GM23338 (cell line): ENCODE results near the gene CD14. TPM values are rescaled to one million over a fixed set of nuclear protein-coding genes. Genes with fewer than 3 reads are reported as not detected.
"Not testable (repeated sequence)": the region's sequence is repeated elsewhere in the genome, so short reads cannot be mapped to it uniquely, and the experiment has no call there.

Source experiments
- ATAC-seq: fragments of 200-7000 bp; cut with Tn5 transposase; 3 replicates; pipeline ENCODE4 v1.9.1; 2020
- DNase-seq: peaks from one replicate; pipeline ENCODE4 v3.0.0-alpha.2; 2015; ENCODE audit warnings: low spot score
- H2AFZ ChIP-seq: fragments of 200-600 bp; sonication (generic); 2 replicates; pipeline ENCODE4 v1.8.0; 2016; ENCODE audit warnings: antibody characterized with exemption, mild to moderate bottlenecking, moderate library complexity
- H3F3A ChIP-seq: fragments of 200-600 bp; sonication (generic); replicated peaks from 2 replicates; pipeline ENCODE4 v1.8.0; 2017; ENCODE audit warnings: antibody characterized with exemption, mixed run types, low read depth
- H3K27ac ChIP-seq: fragments of 200-600 bp; sonication (generic); 2 replicates; pipeline ENCODE4 v1.6.1; 2016; ENCODE audit warnings: low read depth
- H3K27me3 ChIP-seq: fragments of 200-600 bp; sonication (generic); 2 replicates; pipeline ENCODE4 v1.8.0; 2016; ENCODE audit warnings: mild to moderate bottlenecking, mixed run types, moderate library complexity; ENCODE audit not compliant: insufficient read depth
- H3K36me3 ChIP-seq: fragments of 200-600 bp; sonication (generic); 2 replicates; pipeline ENCODE4 v1.8.0; 2016; ENCODE audit warnings: mild to moderate bottlenecking; ENCODE audit not compliant: insufficient read depth
- H3K4me1 ChIP-seq: fragments of 200-600 bp; sonication (generic); 2 replicates; pipeline ENCODE4 v1.8.0; 2016; ENCODE audit warnings: mild to moderate bottlenecking, moderate library complexity; ENCODE audit not compliant: insufficient read depth
- H3K4me2 ChIP-seq: fragments of 200-600 bp; sonication (generic); 2 replicates; pipeline ENCODE4 v1.7.1; 2017; ENCODE audit warnings: mixed run types
- H3K4me3 ChIP-seq: fragments of 200-600 bp; sonication (generic); 2 replicates; pipeline ENCODE4 v1.6.1; 2016; ENCODE audit warnings: mixed run types
- H3K79me2 ChIP-seq: fragments of 200-600 bp; sonication (generic); replicated peaks from 2 replicates; pipeline ENCODE4 v1.8.0; 2017; ENCODE audit warnings: mild to moderate bottlenecking; ENCODE audit not compliant: insufficient read depth
- H3K9me2 ChIP-seq: fragments of 200-600 bp; sonication (generic); 2 replicates; pipeline ENCODE4 v1.8.0; 2017; ENCODE audit not compliant: insufficient read depth
- H4K20me1 ChIP-seq: fragments of 200-600 bp; sonication (generic); replicated peaks from 2 replicates; pipeline ENCODE4 v1.8.0; 2017; ENCODE audit warnings: mild to moderate bottlenecking; ENCODE audit not compliant: insufficient read depth
- H3K27ac Mint-ChIP-seq: 2 replicates; pipeline ENCODE4 v1.8.0; 2020; ENCODE audit warnings: inconsistent platforms, mild to moderate bottlenecking, moderate library complexity, mixed read lengths
- H3K27me3 Mint-ChIP-seq: 3 replicates; pipeline ENCODE4 v1.8.0; 2022; ENCODE audit warnings: low read depth, mild to moderate bottlenecking, moderate library complexity, mixed read lengths, inconsistent platforms; ENCODE audit not compliant: insufficient read depth, poor library complexity
- H3K36me3 Mint-ChIP-seq: 3 replicates; pipeline ENCODE4 v1.8.0; 2021; ENCODE audit warnings: low read depth, mild to moderate bottlenecking, inconsistent platforms, moderate library complexity, mixed read lengths
- H3K4me1 Mint-ChIP-seq: 3 replicates; pipeline ENCODE4 v1.8.0; 2020; ENCODE audit warnings: mild to moderate bottlenecking, inconsistent platforms, mixed read lengths
- H3K4me3 Mint-ChIP-seq: 3 replicates; pipeline ENCODE4 v1.8.0; 2021; ENCODE audit warnings: moderate library complexity, mild to moderate bottlenecking, inconsistent platforms, mixed read lengths
- H3K9me3 Mint-ChIP-seq: 3 replicates; pipeline ENCODE4 v1.8.0; 2020; ENCODE audit warnings: moderate library complexity, mild to moderate bottlenecking, inconsistent platforms, mixed read lengths
- CREB1 ChIP-seq: fragments of 250-450 bp; sonication (Bioruptor Pico); IDR thresholded peaks from 2 replicates; pipeline ENCODE4 v1.5.0; 2020; ENCODE audit warnings: low read depth, mild to moderate bottlenecking, moderate library complexity
- CTCF ChIP-seq, 2 experiments: fragments of 200-600 bp in 1 of 2; sonication (generic) in 1 of 2; conservative IDR thresholded peaks; 2 replicates each; pipeline versions ENCODE4 v1.5.1 to v1.6.1; 2016 to 2017; ENCODE audit warnings: antibody characterized with exemption in 2 of 2, low read depth in 2 of 2, mild to moderate bottlenecking in 2 of 2, moderate library complexity in 1 of 2
- ETS1 ChIP-seq: IDR thresholded peaks from 2 replicates; pipeline ENCODE4 v1.6.1; 2016; ENCODE audit warnings: antibody characterized with exemption
- POLR2AphosphoS5 ChIP-seq: IDR thresholded peaks from 2 replicates; pipeline ENCODE4 v1.6.1; 2016; ENCODE audit warnings: antibody characterized with exemption, low read depth
- REST ChIP-seq: IDR thresholded peaks from one replicate; pipeline ENCODE4 v1.6.1; 2018; ENCODE audit warnings: antibody characterized with exemption; ENCODE audit not compliant: unreplicated experiment
- STAT1 ChIP-seq: IDR thresholded peaks from one replicate; pipeline ENCODE4 v1.6.1; 2016; ENCODE audit warnings: antibody characterized with exemption; ENCODE audit not compliant: unreplicated experiment
- polyA plus RNA-seq: library from polyadenylated mRNA; unstranded; fragments of >200 nt; fragmentation: Nextera tagmentation; extraction: Ambion mirVana; gene quantifications from 2 replicates; pipeline ENCODE4 v1.2.1, GENCODE V29; 2016
- total RNA-seq: library from RNA; depleted of rRNA; stranded (reverse); fragments of >200 nt; shearing (Covaris generic); gene quantifications from 2 replicates; pipeline ENCODE4 v1.2.3, GENCODE V29; 2014

CD14 gene
- total and polyA plus RNA-seq, 2 experiments from 2014 or later = not detected

GRCh38 chr5:140639148-140639981, 6.4 kb upstream of the CD14 start, which contains the start of gene TMCO6:
TMCO6 (plus strand) TSS chr5:140639451; CDS start chr5:140639528, 77 bp downstream.
- peak within 1 kb of the TSS; percentile 45; the same call in 1 of the 2 replicates for H3K27ac ChIP-seq
- peak within 1 kb of the TSS; percentile 90 for H3K4me3 Mint-ChIP-seq
- 0 out of 2 replicates have a peak, but pooled peaks cover 5% of the 10 kb centered on the region for H3K36me3 ChIP-seq

DNA sequence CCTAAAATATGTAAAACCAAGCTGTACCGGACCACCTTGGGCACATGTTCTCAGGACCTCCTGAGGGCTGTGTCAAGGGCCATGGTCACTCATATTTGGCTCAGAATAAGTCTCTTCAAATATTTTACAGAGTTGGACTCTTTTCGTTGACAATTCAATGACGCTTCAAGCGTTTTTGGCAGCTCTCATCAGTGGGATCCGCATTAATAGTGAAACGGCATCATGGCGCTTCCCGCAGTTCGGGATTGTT, 5.8 kb upstream of the CD14 start:
- not testable (repeated sequence) for H4K20me1 ChIP-seq, H3K36me3 ChIP-seq, H3F3A ChIP-seq, H3K27me3 ChIP-seq, H3K9me2 ChIP-seq, H3K9me3 Mint-ChIP-seq, ATAC-seq, DNase-seq
- Histone ChIP-seq H2AFZ (peak overlapping the region; percentile 73), H3K27ac (peak overlapping the region; percentile 13; the same call in 1 of the 2 replicates), H3K79me2 (peaks cover 13% of the 10 kb centered on the region), H3K4me3 (peak overlapping the region; percentile 86), H3K4me2 (peak overlapping the region; percentile 66; the same call in 1 of the 2 replicates), H3K4me1 (peaks cover 17% of the 10 kb centered on the region)
- H3K27ac Mint-ChIP-seq = peak overlapping the region; percentile 28; the same call in 1 of the 2 replicates
- H3K27me3 Mint-ChIP-seq = peaks cover 18% of the 10 kb centered on the region
- H3K36me3 Mint-ChIP-seq = peaks cover 26% of the 10 kb centered on the region
- H3K4me3 Mint-ChIP-seq = peak overlapping the region; percentile 90
- H3K4me1 Mint-ChIP-seq = peaks cover 11% of the 10 kb centered on the region; the same call in 2 of the 3 replicates

More at GRCh38 chr5:140639148-140639981, 6.4 kb upstream of the CD14 start, which contains the start of gene TMCO6:
- TF ChIP-seq POLR2AphosphoS5 (peak; percentile 97), STAT1 (no peak), CTCF (conservative IDR thresholded peaks at IDR 0.05; ENCODE audit: low read depth in 2 of 2) (peak; percentile 34 to 55; a peak in 3 of 4 replicates), CREB1 (CRISPR knock-in tag) (peak; percentile 16; the same call in 1 of the 2 replicates)
- H3K27me3 ChIP-seq = no peaks in the 10 kb centered on the region
- peak; percentile 97 for DNase-seq
- H3K4me2 ChIP-seq = peak within 1 kb of the TSS; percentile 86
- H3K9me2 ChIP-seq = 0 out of 2 replicates have a peak, but pooled peaks cover 3% of the 10 kb centered on the region
- H3K36me3 Mint-ChIP-seq = peaks cover 32% of the 10 kb centered on the region
- no peaks in the 10 kb centered on the region for H3F3A ChIP-seq
- peaks cover 17% of the 10 kb centered on the region for H3K4me1 ChIP-seq
- ATAC-seq = peak; percentile 92
- peak within 1 kb of the TSS; percentile 66; the same call in 1 of the 2 replicates for H3K27ac Mint-ChIP-seq
- H3K4me3 ChIP-seq = peak within 1 kb of the TSS; percentile 86
- H3K4me1 Mint-ChIP-seq = peaks cover 11% of the 10 kb centered on the region; the same call in 2 of the 3 replicates
- H3K79me2 ChIP-seq = peaks cover 13% of the 10 kb centered on the region
- H4K20me1 ChIP-seq = no peaks in the 10 kb centered on the region; the same call in 1 of the 2 replicates
- peak within 1 kb of the TSS; percentile 92 for H2AFZ ChIP-seq
- H3K9me3 Mint-ChIP-seq = peaks cover 3% of the 10 kb centered on the region; the same call in 1 of the 3 replicates
- H3K27me3 Mint-ChIP-seq = peaks cover 18% of the 10 kb centered on the region

DNA sequence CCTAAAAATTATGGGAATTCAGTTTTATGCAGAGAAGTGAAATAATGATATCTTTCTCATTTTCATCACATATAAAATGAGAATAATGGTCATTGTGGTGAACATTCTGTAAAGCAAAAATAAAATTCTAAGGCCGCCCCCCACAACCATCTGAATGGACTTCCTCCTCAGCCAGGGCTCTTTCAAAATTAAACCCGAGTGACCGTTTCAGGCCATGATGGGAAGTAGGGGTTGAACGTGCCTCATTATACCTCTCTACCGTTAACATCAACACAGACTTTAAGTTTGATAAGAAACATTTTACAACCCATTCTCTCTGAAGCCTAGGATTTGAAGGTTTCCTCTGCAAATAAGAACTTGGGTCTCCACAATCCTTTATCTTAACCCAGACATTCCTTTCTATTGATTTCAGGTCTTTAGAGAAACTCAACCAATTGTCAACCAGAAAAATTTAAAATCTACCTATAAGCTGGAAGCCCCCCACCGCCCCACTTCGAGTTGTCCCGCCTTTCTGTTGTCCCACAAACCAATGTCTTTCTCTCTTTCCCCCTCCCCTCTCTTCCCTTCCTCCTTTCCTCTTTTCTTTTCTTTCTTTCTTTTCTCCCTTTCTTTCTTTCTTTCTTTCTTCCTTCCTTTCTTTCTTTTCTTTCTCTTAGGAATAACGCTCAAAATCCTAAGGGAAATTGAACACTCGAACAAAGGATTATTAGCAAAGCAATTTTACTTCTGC, 4.6 kb upstream of the CD14 start:
- Histone ChIP-seq H3K4me2 (no peak overlapping the region), H4K20me1 (no peaks in the 10 kb centered on the region; the same call in 1 of the 2 replicates), H3K27me3 (peaks cover 17% of the 10 kb centered on the region), H3K4me1 (peaks cover 17% of the 10 kb centered on the region), H2AFZ (peak overlapping the region; percentile 60; the same call in 1 of the 2 replicates), H3K9me2 (0 out of 2 replicates have a peak, but pooled peaks cover 3% of the 10 kb centered on the region), H3K27ac (no peak overlapping the region), H3K36me3 (no peaks in the 10 kb centered on the region), H3F3A (no peaks in the 10 kb centered on the region), H3K4me3 (no peak overlapping the region), H3K79me2 (peaks cover 13% of the 10 kb centered on the region)
- no peak for ATAC-seq
- Mint-ChIP-seq H3K9me3 (peaks cover 12% of the 10 kb centered on the region), H3K27me3 (peaks cover 19% of the 10 kb centered on the region), H3K4me1 (peaks cover 11% of the 10 kb centered on the region), H3K36me3 (peaks cover 14% of the 10 kb centered on the region), H3K27ac (no peak overlapping the region), H3K4me3 (no peak overlapping the region)
- DNase-seq = peak; percentile 23
- no peak for TF ChIP-seq REST
- no peak for TF ChIP-seq CTCF (conservative IDR thresholded peaks at IDR 0.05; ENCODE audit: low read depth in 2 of 2)
- TF ChIP-seq ETS1 = no peak
- TF ChIP-seq CREB1 (CRISPR knock-in tag) = no peak
